HCEC 1CT (cell line): ENCODE measurements around the gene ZC3H14.
A peak's percentile ranks its signal among the peaks of the same experiment; 100 is the strongest.

Source experiments
- DNase-seq: peaks from one replicate; pipeline ENCODE4 v3.0.0-alpha.2; 2017

ZC3H14 gene

DNA sequence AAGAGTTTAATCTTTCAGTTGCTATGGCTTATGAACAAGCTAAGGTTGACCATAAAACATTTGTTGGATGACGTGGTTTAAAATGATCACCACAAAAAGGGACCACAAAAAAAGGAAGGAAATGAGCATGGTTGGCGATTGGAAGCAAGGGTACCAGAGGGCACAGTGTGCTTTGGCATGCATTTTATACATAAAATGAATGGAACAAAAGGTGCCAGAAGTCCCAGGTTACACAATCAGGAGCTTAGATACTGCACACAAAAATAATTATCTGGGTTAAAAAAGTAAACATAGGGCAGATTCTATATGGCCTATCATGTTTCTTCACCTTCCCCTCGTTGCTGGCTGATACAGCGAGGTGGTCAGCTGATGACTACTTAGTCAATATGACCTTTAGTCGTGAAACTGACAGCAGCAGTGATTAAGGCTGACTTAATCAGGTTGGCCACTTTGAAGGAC is 50.7 kb downstream of the ZC3H14 start:
- DNase-seq, result peak; percentile 80

GRCh38 chr14:88614218-88614907 is 51.5 kb downstream of the ZC3H14 start:
- DNase-seq, result peak; percentile 74

DNA sequence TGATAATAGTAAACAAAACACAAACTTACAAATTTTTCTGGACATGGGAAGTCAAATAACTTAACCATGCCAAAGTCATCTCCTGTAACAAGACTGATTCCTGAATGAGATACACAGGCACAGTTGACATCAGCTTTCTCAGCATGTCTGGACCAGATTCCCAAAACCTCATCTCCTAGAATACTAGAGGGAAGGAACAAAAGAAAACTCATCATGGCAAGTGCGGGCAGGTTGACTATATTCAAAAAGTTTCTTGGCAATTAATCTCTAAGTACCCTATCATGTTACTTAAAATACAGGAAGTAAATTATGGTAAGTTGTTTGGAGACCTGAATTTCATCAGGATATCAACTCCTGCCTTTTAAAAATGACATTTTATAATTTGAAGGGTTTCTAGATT is 53.9 kb downstream of the ZC3H14 start:
- no peak for DNase-seq

GRCh38 chr14:88617479-88617878 is 54.6 kb downstream of the ZC3H14 start:
- no peak for DNase-seq

DNA sequence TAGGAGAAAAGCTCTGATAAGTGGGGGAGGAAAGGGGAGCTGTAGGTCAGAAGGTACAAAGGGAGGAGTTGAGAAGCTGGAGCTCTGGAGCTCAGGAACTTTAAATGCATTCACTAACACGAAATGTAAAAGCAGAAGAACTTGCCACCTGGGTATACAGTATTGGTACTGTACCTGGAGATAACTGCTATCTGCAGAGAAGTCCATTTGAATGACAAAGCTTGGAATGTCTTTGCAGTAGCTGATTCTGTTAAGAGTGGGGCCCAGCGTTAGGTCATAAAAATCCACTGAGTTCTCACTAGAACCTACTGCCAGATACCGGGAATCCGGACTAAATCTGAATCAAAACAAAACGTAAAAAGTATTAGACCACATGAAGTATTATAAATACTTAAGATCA is 55.6 kb downstream of the ZC3H14 start:
- DNase-seq, result no peak

GRCh38 chr14:88621100-88621499 is 58.3 kb downstream of the ZC3H14 start:
- no peak for DNase-seq

- no peak for DNase-seq
Observed at GRCh38 chr14:88625671-88626070, 62.8 kb downstream of the ZC3H14 start.

DNA sequence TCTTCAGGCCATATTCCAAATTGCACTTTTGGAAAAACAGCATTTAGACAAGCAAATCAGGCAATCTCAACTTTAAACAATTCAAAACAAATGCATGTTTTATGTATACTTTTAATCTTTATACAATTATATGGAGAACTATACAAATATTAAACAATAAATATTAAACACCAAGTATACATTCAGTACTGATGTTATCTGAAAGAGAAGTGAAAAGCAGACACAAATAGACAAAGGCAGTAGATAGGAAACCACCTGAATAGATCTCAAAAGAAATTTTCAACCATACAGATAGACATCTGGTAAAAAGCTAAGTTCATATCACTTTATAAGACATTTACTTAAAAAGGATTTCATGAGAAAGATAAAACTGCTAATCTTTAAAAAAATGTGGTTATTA is 65.2 kb downstream of the ZC3H14 start:
- no peak for DNase-seq

GRCh38 chr14:88628462-88628861 is 65.6 kb downstream of the ZC3H14 start:
- no peak for DNase-seq

GRCh38 chr14:88630565-88630964 is 67.7 kb downstream of the ZC3H14 start:
- no peak for DNase-seq

- DNase-seq, result no peak
Observed at GRCh38 chr14:88631091-88631490, 68.3 kb downstream of the ZC3H14 start.

- DNase-seq, result no peak
Observed at GRCh38 chr14:88632512-88632911, 69.7 kb downstream of the ZC3H14 start.

DNA sequence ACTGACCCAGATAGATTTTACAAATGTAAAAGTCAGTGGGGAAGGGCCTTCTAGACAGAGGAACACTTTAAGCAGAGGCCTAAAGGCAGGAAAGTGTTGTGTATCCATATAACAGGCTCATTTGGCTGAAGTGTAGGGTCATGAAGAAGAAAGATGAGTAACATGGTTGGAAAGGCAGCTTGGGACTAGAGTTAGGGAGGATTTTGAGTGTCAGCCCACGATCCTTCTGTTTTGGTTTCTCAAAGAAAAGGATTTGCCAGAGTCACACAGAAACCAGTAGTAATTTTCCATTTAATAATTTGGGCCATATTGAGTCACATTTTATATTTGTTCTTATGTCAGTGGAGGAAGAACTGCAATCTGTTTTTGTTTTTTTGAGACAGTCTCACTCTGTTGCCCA is 76.4 kb downstream of the ZC3H14 start:
- no peak for DNase-seq

- DNase-seq, result peak; percentile 5
Observed at GRCh38 chr14:88660056-88660455, 97.2 kb downstream of the ZC3H14 start.

DNA sequence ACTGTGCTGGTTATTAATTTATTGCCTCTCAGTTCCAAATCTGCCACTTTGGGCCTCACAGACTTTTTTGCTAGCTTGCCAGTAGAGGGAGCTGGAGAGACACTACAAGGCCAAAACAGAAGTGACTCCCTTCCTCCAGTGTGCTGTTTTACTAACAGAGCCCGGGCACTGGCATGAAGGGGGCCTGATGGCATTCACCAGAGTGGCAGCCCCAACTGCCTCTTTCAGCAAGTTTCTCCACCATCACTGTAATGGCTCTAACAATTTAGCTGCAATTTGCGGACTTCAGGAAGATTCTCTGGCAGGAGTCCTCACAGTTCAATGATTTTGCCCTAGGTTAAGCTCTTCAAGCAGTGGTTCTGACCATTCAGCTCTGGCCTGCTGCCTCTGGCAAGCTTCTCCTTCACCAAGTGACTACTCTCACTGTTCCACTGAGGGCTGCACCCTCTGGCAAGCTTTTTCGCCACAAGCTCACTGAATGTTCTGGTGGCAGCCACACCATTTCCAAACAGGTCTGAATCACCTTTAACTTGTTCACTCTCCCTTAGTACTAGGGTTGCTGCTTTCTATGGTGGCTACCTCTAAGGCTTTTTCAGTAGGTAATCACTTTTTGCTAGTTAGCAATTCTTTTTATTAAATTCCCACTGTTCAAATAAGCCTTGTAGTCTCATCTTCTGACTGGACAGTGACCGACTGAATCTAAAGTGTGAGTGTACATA is 104.9 kb downstream of the ZC3H14 start:
- peak; percentile 64 for DNase-seq

GRCh38 chr14:88668448-88669116 is 105.7 kb downstream of the ZC3H14 start:
- no peak for DNase-seq

DNA sequence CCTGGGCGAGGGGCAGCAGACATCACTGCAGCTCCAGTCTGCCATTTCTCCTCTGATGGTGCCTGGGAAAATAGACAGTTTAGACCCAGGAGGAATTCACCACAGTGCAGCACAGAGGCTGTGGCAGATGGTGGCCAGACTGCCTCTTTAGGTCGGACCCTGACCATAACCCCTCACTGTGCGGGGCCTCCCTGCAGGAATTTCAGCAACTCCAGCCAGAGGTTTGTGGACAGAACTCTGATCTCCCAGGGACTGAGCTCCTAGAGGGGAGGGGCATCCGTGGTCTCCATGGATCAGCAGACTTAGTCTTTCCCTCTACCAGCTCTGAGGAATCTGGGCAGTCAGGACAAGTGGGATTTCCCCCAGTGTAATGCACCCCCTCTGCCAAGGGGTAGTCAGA is 106.5 kb downstream of the ZC3H14 start:
- no peak for DNase-seq
